Measurements from ENCODE around the gene BFSP2.

GRCh38 chr3:133387341-133387740 lies 12.5 kb upstream of the BFSP2 start:
- TF ChIP-seq, protein P1, sequence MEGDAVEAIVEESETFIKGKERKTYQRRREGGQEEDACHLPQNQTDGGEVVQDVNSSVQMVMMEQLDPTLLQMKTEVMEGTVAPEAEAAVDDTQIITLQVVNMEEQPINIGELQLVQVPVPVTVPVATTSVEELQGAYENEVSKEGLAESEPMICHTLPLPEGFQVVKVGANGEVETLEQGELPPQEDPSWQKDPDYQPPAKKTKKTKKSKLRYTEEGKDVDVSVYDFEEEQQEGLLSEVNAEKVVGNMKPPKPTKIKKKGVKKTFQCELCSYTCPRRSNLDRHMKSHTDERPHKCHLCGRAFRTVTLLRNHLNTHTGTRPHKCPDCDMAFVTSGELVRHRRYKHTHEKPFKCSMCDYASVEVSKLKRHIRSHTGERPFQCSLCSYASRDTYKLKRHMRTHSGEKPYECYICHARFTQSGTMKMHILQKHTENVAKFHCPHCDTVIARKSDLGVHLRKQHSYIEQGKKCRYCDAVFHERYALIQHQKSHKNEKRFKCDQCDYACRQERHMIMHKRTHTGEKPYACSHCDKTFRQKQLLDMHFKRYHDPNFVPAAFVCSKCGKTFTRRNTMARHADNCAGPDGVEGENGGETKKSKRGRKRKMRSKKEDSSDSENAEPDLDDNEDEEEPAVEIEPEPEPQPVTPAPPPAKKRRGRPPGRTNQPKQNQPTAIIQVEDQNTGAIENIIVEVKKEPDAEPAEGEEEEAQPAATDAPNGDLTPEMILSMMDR (IDR thresholded peaks at IDR 0.05), result no peak
- no peak for TF ChIP-seq POLR2A (IDR thresholded peaks at IDR 0.05)
